ENCODE results near the gene TM9SF2.
"Not testable (repeated sequence)": the region's sequence is repeated elsewhere in the genome, so short reads cannot be mapped to it uniquely, and the experiment has no call there.

Gene TM9SF2

DNA sequence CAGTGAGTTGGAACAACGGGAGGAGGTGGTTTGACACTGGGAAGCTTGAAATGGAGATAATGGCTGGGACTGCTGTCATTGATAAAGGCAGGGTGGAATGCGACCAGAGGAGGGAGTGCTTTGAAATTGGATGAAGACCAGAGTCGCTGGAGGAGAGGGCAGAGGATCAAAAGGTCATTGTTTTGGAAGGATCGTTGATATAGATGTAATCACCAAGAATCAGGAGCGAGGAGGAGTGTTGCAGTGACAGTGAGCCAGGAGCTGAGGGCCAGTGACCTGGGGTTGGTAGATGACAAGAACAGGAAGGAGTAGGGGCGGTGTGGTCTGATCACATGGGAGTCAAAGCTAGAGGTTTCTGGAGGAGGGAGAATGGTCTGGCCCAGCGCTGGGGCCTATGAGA, 25.3 kb downstream of the TM9SF2 start:
- in situ Hi-C loops (cut with MboI; ENCODE audit: low sequenced_read_pairs): no loop called here

DNA sequence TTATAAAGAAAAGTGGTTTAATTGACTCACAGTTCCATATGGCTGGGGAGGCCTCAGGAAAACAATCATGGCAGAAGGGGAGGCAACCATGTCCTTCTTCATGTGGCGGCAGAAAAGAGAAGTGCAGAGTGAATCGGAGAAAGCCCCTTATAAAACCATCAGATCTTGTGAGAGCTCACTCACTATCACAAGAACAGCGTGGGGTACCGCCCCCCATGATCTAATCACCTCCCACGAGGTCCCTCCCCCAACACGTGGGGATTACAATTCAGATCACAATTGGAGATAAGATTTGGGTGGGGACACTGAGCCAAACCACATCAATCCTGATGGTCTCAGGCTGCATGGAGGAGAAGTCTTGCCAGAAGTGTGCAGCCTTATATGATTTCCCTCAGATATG, 26.0 kb downstream of the TM9SF2 start:
- in situ Hi-C loops (cut with MboI; ENCODE audit: low sequenced_read_pairs): no loop called here

DNA sequence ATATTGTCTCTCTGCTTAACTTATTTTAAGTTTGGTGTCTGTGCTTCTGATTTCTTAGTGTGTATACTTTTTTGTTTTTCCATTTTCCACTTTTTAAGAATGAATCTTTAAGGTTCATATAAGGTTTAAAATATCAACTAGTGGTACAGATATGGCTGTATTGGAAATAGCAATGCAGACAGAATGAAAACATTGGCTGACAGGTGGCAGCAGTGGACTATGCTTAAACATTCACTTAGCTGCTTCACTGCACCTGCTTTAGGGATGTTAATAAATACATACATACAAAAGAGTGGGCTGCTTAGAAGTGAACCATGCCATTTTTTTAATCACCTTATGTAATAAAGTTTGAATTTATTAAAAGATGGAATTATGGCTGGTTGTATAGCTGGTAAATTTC, 27.3 kb downstream of the TM9SF2 start:
- in situ Hi-C loops (cut with MboI; ENCODE audit: low sequenced_read_pairs): no loop called here

DNA sequence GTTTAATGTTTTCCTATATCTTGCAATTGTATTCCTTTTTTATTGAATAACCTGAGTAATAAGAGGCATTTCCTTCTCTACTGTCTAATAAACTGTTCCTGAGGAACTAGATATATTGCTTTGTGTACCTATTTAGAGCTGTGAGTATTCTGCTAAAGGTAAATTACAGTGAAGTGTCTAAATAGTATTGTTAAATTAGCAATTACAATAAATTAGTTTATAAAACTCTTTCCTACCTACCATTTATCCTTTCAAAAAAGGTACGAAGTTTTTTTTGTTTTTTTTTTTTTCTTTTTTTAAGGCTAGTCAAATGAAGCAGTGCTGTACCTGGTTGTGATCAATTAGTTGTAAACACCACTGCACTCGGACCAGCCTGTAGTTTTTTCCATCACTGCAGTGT, 34.8 kb downstream of the TM9SF2 start:
- in situ Hi-C loops (cut with MboI; ENCODE audit: low sequenced_read_pairs): no loop called here

DNA sequence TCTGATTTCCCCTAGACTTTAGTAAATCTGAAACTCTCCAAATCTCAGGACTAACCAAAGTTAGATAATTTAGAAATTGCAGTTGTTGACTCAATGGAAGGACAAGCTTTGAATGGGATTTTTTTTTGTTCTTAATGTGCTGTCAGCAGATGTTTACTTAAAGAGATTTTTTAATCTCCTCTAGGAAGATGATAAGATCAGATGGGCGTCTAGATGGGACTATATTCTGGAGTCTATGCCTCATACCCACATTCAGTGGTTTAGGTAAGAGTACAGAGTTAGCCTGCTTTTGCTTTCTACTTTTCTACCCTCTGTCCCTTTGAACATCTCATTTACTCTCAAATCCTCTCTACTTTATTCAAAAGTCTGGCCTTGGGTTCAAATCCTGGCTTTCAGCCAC, 39.3 kb downstream of the TM9SF2 start:
- in situ Hi-C loops (cut with MboI; ENCODE audit: low sequenced_read_pairs): no loop called here

DNA sequence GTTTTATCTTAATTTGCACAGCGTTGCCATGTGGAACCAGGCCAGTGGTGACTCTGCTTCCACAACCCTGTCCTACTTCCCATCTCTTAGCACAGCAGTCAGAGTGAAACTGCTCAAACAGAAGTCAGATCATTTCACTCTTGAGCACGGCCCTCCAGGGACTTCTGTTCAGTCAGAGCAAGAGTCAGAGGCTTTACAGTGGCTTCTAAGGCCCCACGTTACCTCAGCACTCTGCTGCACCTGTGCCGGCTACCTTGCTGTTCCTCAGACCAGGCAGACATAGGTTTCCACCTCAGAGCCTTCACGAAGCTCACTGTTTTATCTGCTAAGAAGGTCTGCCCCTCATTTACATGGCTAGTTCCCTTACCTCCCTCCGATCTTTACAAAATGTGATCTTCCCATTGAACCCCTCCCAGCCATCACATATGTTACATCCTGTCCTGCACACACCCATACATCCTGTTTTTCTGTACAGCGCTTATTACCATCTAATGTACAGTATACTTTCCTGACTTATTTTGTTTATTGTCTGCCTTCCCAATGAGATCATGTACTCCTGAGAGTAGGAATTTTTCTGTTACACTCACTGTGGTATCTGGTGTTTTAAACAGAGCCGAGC, 41.6 kb downstream of the TM9SF2 start:
- in situ Hi-C loops (cut with MboI; ENCODE audit: low sequenced_read_pairs): no loop called here

DNA sequence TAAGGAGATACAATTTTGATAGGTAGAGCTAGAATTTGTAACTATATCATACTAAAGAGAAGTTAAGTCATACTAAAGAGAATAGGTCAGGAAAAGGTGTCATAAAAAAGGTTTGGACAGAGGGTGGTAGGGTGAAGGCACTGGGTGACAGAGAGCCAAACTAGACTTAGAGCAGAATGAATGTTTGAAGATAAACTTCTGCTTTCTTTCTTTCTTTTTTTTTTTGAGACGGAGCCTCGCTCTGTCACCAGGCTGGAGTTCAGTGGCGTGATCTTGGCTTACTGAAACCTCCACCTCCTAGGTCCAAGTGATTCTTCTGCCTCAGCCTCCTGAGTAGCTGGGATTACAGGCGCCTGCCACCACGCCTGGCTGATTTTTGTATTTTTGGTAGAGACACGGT, 44.1 kb downstream of the TM9SF2 start:
- in situ Hi-C loops (cut with MboI; ENCODE audit: low sequenced_read_pairs): no loop called here

DNA sequence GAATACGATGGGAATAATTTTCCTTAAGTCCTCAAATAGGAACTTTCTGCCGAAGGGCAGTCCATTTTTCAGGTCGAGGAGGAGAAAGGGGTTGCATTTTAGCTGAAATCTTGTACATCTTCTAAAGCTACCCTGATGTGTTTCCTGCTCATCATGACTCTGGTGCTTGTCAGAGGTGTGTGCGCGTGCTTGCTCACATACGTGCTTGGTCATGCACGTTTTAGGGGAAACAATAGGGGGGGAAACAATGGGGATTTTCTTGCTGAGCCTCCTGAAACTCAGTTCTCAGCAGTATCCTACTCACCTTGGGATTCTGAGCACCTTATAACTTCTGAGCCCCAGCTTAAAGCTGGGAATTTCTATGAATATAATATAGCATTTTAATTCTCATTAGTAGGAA, 44.7 kb downstream of the TM9SF2 start:
- in situ Hi-C loops (cut with MboI; ENCODE audit: low sequenced_read_pairs): no loop called here

DNA sequence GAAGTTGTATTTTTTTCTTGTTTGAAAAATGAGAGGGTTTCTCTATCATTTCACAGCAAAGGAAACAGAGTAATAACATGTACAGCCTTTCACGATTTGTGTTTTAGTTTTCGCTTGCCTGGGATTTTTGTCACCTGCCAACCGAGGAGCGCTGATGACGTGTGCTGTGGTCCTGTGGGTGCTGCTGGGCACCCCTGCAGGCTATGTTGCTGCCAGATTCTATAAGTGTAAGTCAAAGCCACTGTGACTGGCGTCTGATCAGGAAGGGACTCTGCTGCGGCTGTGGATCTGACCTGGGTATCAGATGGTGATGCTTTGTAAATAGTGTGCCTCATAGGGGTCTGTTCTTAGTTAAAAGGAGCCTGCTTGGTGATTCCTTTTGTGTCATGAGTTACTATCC, 45.6 kb downstream of the TM9SF2 start:
- in situ Hi-C loops (cut with MboI; ENCODE audit: low sequenced_read_pairs): no loop called here

DNA sequence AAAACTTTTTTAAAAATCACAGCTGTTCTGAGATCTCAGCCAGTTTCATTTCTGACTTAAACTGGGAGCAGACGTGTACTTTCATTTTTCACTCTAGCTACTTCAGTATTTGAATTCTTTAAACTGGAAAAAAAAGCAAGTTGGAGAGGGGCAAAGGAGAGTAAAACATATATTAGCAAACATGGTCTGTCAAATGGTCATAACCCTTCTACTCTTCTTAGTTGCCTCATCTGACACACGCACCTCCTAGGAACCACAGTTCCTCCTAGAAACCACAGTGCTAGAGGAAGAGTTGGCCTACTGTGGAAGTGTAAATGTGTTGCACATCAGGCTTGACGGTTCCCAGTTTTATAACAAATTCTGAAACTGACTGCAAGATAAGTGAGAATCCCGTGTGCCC, 47.2 kb downstream of the TM9SF2 start:
- in situ Hi-C loops (cut with MboI; ENCODE audit: low sequenced_read_pairs): no loop called here

DNA sequence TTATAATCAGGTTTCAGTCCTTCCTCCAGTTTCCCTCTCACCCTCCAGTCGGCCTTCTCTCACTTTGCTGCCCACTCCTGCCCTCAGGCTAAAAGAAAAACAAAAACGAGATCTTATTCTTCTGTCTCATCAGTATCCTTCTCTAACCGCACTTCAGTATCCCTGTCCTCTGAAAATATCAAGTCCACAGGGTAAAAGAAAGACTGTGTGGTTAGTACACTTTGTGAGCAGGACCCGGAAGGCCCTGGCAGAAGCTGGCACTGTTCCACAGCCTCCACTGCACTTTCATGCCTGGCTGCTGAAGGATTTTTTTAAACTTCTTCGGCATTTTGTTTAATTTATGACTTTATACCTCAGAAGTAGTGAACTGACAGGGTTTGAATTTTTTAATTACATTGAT, 51.8 kb downstream of the TM9SF2 start:
- in situ Hi-C loops (cut with MboI; ENCODE audit: low sequenced_read_pairs): no loop called here

DNA sequence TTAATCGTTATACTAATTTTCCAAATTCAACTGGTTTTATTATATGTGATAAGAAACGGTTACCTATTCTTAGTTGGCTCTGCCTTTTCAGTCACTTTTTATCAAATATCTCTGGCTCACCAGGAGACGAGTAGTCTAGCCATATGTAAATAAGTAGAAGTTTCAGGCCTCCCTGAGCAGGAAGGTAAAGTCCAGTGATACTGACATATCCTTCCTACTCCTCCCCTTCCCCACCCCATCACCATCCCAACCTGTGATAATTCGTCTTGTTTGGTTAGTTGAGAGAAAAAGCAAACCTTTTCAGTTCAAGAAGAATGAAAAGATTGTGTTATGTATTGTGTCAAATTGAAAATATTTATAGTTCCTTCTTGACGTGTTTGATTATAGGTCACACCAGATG, 53.9 kb downstream of the TM9SF2 start:
- in situ Hi-C loops (cut with MboI; ENCODE audit: low sequenced_read_pairs): no loop called here

DNA sequence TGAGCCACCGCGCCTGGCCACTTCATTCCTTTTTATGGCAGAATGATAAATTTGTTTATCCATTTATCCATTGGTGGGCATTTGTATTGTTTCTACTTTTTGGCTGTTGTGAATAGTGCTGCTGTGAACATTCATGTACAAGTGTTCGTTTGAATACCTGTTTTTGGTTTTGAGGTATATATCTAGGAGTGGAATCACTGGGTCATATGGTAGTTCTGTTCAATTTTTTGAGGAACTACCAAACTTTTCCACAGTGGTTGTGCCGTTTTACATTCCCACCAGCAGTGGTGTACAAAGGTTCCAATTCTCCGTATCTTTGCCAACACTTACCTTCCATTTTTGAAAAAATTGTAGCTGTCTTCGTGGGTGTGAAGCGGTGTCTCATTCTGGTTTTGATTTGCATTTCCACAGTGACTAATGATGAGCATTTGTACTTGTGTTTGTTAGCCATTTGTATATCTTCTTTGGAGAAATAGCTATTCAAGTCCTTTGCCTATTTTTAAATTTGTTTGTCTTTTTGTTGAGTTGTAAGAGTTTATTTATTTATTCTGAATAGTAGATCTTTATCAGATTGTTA, 55.7 kb downstream of the TM9SF2 start:
- in situ Hi-C loops (cut with MboI; ENCODE audit: low sequenced_read_pairs): no loop called here

DNA sequence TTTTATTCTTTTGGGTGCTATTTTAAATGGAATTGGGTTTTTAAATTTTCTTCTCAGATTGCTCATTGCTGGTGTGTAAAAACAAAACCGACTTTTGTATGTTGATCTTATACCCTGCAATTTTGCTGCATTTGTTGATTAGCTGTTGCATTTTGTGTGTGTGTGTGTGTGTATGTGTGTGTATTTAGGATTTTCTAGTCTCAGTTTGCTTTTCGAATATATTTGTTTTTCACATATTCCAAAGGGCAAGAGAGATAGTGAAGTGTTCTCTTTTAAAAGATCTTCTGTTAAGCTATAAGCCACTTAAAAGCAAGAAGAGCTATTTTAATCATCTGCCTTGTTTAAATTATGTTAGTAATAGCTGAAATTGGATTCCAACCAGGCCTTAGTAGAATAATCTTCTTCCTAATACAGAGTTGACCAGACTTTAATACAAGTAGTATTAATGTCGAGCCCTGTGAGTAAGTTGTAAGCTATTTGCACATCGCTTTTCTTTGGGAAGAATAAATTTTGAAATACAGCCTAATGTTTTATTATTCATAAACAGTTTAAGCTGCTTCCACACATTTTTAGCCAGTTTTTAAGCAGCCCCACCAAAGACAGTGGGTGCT, 57.4 kb downstream of the TM9SF2 start:
- in situ Hi-C loops (cut with MboI; ENCODE audit: low sequenced_read_pairs): no loop called here

DNA sequence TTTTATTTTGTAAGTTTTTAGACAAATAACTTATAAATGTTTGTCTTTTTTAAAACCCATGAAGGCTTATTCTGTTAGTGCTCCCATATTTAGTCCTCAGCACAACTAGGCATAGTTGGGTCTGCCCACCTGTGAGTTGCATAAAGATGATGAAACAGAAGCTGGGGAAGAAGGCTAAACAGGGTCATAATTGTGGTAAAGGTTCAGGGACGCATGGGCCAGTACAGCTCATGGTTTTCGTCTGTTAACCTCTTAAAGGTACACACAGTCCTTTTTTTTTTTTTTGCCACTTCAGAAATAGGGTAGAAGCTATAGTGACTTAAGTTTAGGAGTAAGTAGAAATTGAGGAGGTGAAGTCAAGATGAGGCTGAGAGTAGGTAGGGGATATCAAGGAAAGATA, 58.3 kb downstream of the TM9SF2 start:
- in situ Hi-C loops (cut with MboI; ENCODE audit: low sequenced_read_pairs): no loop called here

DNA sequence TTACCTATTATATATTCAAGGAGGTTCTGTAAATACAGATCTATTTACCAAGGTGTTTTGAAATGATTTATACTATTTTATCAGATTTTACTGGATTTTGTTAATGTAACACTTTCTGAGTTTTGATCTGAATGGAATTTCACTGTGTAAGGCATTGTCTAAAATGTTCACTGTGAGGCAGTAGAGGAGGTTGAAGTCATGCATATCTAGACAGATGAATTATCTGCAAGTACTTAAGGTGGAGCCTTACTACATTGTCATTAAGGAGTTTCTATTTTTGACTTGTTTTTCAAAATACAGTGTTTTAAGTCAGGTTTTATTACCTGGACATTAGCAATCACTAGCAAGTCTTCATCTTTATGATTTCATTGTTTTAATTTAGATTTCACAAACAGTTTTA, 62.1 kb downstream of the TM9SF2 start:
- in situ Hi-C loops (cut with MboI; ENCODE audit: low sequenced_read_pairs): no loop called here

DNA sequence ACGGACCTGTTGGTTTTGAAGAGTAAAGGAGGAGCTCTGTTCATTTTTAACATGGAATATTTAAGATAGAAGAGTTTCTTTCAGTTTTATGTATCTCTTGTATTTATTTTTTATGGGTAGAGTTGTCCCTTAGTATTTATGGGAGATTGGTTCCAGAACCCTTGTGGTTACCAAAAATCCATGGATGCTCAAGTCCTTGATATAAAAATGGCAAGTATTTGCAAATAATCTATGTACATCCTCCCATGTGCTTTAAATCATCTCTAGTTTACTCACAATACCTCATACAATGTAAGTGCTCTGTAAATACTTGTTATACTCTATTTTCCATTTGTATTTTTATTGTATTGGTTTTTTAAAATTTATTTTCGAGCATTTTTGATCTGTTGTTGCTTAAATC, 63.1 kb downstream of the TM9SF2 start:
- in situ Hi-C loops (cut with MboI; ENCODE audit: low sequenced_read_pairs): no loop called here

DNA sequence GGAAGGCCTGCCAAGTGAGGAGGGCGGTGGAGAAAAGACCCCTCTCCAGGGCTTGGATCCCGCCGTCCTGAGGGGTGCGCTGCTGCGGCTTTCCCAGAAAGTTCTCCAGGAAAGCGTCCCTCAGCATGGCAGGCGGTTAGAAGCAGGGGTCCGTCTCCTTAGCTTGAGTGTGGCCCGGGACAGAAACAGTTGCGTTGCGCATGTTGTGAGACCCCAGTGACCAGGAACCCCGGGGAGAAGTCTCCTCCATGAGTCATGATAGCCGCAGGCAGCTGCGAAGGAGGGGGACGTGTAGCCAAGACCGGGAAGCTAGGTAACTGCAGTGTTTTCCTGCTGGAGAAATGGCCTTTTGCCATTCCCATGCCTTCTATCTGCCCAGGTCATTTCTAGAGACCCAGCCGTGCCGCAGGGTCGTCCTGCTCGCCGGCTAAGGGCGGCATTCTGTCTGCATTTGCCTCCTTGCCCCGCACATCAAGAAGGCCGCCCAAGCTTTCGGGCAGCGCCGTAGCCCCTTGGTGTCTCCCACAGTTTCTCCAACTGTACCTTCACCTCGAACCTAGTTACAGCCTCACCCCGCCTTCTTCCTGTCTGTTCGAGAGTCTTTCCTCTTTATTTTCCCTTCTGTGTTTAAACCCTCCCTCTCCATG, 64.3 kb downstream of the TM9SF2 start:
- in situ Hi-C loops (cut with MboI; ENCODE audit: low sequenced_read_pairs): no loop called here

DNA sequence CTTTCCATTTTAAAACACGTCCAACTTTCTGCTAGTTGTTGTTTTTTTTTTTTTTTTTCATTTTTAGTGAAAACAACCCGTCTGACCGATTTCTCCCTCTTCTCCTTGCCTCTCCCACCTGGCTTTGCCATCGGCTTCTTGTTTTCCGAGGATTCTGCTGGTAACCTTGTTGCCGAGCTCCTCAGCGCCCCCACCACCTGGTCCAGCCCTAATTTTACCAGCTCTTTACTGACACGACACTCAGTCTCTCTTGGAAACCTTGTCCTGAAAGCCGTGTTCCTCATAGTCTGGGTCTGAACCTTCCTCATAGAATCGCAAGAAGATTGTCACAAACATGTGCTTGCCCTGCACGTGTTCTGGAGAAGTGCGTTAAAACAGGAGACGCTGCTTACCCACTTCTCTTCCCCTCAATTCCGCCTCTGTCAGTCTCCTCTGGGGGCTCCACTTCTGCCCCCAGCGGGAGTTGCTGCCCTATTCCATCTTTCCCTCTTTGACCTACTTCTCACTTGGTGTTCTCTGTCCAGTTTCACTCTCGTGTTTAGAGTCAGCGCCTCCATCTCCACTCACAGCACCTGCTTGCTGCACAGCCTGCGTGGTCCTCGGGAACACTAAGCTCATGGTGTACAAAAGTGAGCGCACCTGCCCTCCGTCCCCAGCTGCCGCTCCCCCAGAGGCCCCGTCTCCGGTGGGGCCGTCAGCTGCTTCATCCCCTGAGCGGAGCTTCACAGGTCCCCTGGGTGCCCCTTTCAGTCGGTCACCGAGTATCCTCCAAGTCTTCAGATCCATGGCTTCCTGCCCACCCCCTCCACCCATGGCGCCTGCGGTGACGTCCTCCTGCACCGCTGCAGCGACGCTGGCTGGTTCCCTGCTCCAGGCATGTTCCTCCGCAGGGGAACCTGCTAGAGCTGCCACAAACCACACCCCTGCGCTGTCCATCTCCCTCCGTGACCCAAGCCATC, 65.1 kb downstream of the TM9SF2 start:
- in situ Hi-C loops (cut with MboI; ENCODE audit: low sequenced_read_pairs): no loop called here

DNA sequence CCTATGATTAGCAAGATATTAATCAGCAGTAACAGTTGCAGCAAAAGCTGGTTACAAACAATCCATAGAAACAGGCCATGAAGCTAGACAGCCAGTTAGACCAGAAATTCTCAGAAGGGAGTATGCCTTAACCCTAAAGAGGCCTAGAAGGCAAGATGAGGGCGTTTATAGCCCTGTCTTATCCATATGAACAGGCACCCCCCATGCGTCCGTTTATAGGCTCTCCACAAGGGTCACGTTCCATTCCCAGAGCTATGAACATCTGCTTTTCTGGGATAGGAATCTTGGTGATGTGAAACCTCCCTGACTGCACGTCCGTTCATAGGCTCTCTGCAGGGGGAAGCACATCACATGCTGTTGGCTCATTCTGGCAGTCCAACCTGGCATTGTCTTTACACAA, 67.6 kb downstream of the TM9SF2 start:
- in situ Hi-C loops (cut with MboI; ENCODE audit: low sequenced_read_pairs): not testable (repeated sequence)

DNA sequence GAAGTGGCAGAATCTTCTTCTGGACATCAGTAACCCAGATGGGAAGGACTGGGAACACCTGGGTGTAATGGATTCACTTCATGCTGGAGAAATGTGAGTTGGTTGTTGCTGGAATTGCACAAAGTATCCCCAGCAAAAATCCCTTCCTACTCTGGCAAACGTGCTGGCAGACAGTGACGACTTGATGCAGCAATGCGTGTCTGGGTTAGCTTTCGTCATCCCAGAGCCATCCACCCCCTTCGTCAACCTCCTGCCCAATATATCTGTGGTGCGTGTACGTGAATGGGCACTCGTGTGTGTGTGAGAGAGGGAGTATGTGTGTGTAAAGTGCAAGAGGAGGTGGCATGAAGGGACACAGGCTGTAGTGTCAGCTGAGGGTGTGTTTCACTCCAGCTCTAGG, 70.9 kb downstream of the TM9SF2 start:
- in situ Hi-C loops (cut with MboI; ENCODE audit: low sequenced_read_pairs): no loop called here

Measured in HL-60/S4 (cell line).